GM18505 (cell line): ENCODE results near the gene PPARG.
"Not testable (repeated sequence)": the region's sequence is repeated elsewhere in the genome, so short reads cannot be mapped to it uniquely, and the experiment has no call there.

Experiments used
- ATAC-seq: cut with Tn5 transposase; IDR thresholded peaks from one replicate; pipeline ENCODE4 v1.9.1; 2021; ENCODE audit not compliant: unreplicated experiment
- POLR2A ChIP-seq: IDR thresholded peaks from 4 replicates; pipeline ENCODE4 v1.6.1; 2011; ENCODE audit warnings: borderline replicate concordance; ENCODE audit not compliant: insufficient read depth, insufficient read length; ENCODE audit errors: extremely low read depth

Gene PPARG

GRCh38 chr3:12467746-12468145 is 178.9 kb downstream of the PPARG start:
- no peak for TF ChIP-seq POLR2A
- ATAC-seq, result no peak

GRCh38 chr3:12468276-12468675 is 179.4 kb downstream of the PPARG start:
- no peak for TF ChIP-seq POLR2A
- no peak for ATAC-seq

- ATAC-seq, result no peak
- no peak for TF ChIP-seq POLR2A
These were observed 179.9 kb downstream of the PPARG start for GRCh38 chr3:12468757-12469156.

GRCh38 chr3:12469222-12469621 is 180.4 kb downstream of the PPARG start:
- not testable (repeated sequence) for ATAC-seq

GRCh38 chr3:12470111-12470510 is 181.2 kb downstream of the PPARG start:
- ATAC-seq, result no peak
- no peak for TF ChIP-seq POLR2A

- TF ChIP-seq POLR2A, result no peak
- ATAC-seq, result no peak
These were observed 181.8 kb downstream of the PPARG start for GRCh38 chr3:12470680-12471079.

- ATAC-seq, result no peak
- no peak for TF ChIP-seq POLR2A
These were observed 182.4 kb downstream of the PPARG start for GRCh38 chr3:12471241-12471640.

GRCh38 chr3:12472000-12472610 is 183.2 kb downstream of the PPARG start:
- ATAC-seq, result no peak
- TF ChIP-seq POLR2A, result no peak

- no peak for TF ChIP-seq POLR2A
- ATAC-seq, result no peak
These were observed 183.9 kb downstream of the PPARG start for GRCh38 chr3:12472796-12473195.

- no peak for TF ChIP-seq POLR2A
- no peak for ATAC-seq
These were observed 184.6 kb downstream of the PPARG start for GRCh38 chr3:12473511-12473910.

- no peak for ATAC-seq
- TF ChIP-seq POLR2A, result no peak
These were observed 187.5 kb downstream of the PPARG start for GRCh38 chr3:12476238-12476897.

- no peak for ATAC-seq
- no peak for TF ChIP-seq POLR2A
These were observed 188.4 kb downstream of the PPARG start for GRCh38 chr3:12477256-12477655.

GRCh38 chr3:12478326-12478725 is 189.5 kb downstream of the PPARG start:
- ATAC-seq, result no peak
- no peak for TF ChIP-seq POLR2A

- ATAC-seq, result not testable (repeated sequence)
These were observed 190.3 kb downstream of the PPARG start for GRCh38 chr3:12479198-12479597.
